ENCODE results near the gene PKP3. TPM values are rescaled to one million over a fixed set of nuclear protein-coding genes. Genes with fewer than 3 reads are reported as not detected.
"Not testable (repeated sequence)": the region's sequence is repeated elsewhere in the genome, so short reads cannot be mapped to it uniquely, and the experiment has no call there.

The PKP3 gene
- total RNA-seq, 1 experiment from 2014 or later, result 284 TPM

GRCh38 chr11:377174-377865 lies 16.7 kb upstream of the PKP3 start:
- no peak for DNase-seq (ENCODE audit: low spot score)

GRCh38 chr11:377883-378500 lies 16.0 kb upstream of the PKP3 start:
- no peak for DNase-seq (ENCODE audit: low spot score)

GRCh38 chr11:379205-380094 lies 14.6 kb upstream of the PKP3 start:
- no peak for DNase-seq (ENCODE audit: low spot score)

GRCh38 chr11:380095-380480 lies 13.9 kb upstream of the PKP3 start:
- no peak for DNase-seq (ENCODE audit: low spot score)

- no peak for DNase-seq (ENCODE audit: low spot score)
Measured at GRCh38 chr11:380491-380890, 13.5 kb upstream of the PKP3 start.

- DNase-seq (ENCODE audit: low spot score), result no peak
Measured at GRCh38 chr11:380996-381395, 13.0 kb upstream of the PKP3 start.

GRCh38 chr11:381501-382072 lies 12.4 kb upstream of the PKP3 start:
- DNase-seq (ENCODE audit: low spot score), result no peak

GRCh38 chr11:382081-382629 lies 11.9 kb upstream of the PKP3 start:
- no peak for DNase-seq (ENCODE audit: low spot score)

- no peak for DNase-seq (ENCODE audit: low spot score)
Measured at GRCh38 chr11:383431-383830, 10.6 kb upstream of the PKP3 start.

GRCh38 chr11:384511-384910 lies 9.5 kb upstream of the PKP3 start:
- DNase-seq (ENCODE audit: low spot score), result no peak

- DNase-seq (ENCODE audit: low spot score), result no peak
Measured at GRCh38 chr11:385594-386351, 8.2 kb upstream of the PKP3 start.

GRCh38 chr11:386483-386882 lies 7.5 kb upstream of the PKP3 start:
- no peak for DNase-seq (ENCODE audit: low spot score)

- DNase-seq (ENCODE audit: low spot score), result peak; percentile 16
Measured at GRCh38 chr11:387193-387793, 6.7 kb upstream of the PKP3 start.

- not testable (repeated sequence) for DNase-seq (ENCODE audit: low spot score)
Measured at GRCh38 chr11:389369-389768, 4.6 kb upstream of the PKP3 start.

- peak; percentile 75 for DNase-seq (ENCODE audit: low spot score)
Measured at GRCh38 chr11:390175-390574, 3.8 kb upstream of the PKP3 start.

- peak; percentile 42 for DNase-seq (ENCODE audit: low spot score)
Measured at GRCh38 chr11:391117-392017, 2.6 kb upstream of the PKP3 start.

GRCh38 chr11:392102-392777 lies 1.8 kb upstream of the PKP3 start:
- DNase-seq (ENCODE audit: low spot score), result no peak

GRCh38 chr11:393219-394033 lies 583 bp upstream of the PKP3 start:
- DNase-seq (ENCODE audit: low spot score), result peak; percentile 60
